ENCODE measurements around the gene COX7A2L. TPM values are rescaled to one million over a fixed set of nuclear protein-coding genes. Genes with fewer than 3 reads are reported as not detected.

COX7A2L gene
- total and polyA plus RNA-seq, 4 donors: 55.0 to 102 (median 77.0) TPM

- no peak for DNase-seq (ENCODE audit: low spot score)
- H3K27ac ChIP-seq (ENCODE audit: low read depth in 1 of 2, low read length in 2 of 2): no peak overlapping the region
- H3K9ac ChIP-seq (ENCODE audit: low read depth in 1 of 2, low read length in 2 of 2): no peak overlapping the region
- H3K4me1 ChIP-seq (ENCODE audit: control insufficient read depth in 4 of 4, insufficient read depth in 4 of 4, low read length in 3 of 4): no peaks in the 10 kb centered on the region
- WGBS: 96% methylated on average over 9 of the region's 9 CpGs
- no peaks in the 10 kb centered on the region for H3K9me3 ChIP-seq (ENCODE audit: control insufficient read depth in 4 of 4, low read length in 3 of 4)
- no peaks in the 10 kb centered on the region for H3K27me3 ChIP-seq (ENCODE audit: control insufficient read depth in 4 of 4, insufficient read depth in 4 of 4, low read length in 3 of 4)
- no peak overlapping the region for H3K4me3 ChIP-seq (ENCODE audit: low read depth in 1 of 3, low read length in 3 of 3)
- TF ChIP-seq NR2F2 (IDR thresholded peaks at IDR 0.05): no peak
- TF ChIP-seq TAF1 (conservative IDR thresholded peaks at IDR 0.05): no peak
- TF ChIP-seq ATF3 (IDR thresholded peaks at IDR 0.05): no peak
- TF ChIP-seq ZBTB33 (IDR thresholded peaks at IDR 0.05): no peak
- no peak for TF ChIP-seq RAD21 (IDR thresholded peaks at IDR 0.05)
- no peak for TF ChIP-seq MAX (IDR thresholded peaks at IDR 0.05)
- no peak for TF ChIP-seq FOXA1 (IDR thresholded peaks at IDR 0.05)
- no peak for TF ChIP-seq RXRA (IDR thresholded peaks at IDR 0.05)
- no peak for TF ChIP-seq JUND (IDR thresholded peaks at IDR 0.05)
- no peak for TF ChIP-seq HNF4G (IDR thresholded peaks at IDR 0.05)
- TF ChIP-seq SP1 (IDR thresholded peaks at IDR 0.05): no peak
- no peak for TF ChIP-seq CTCF (IDR thresholded peaks at IDR 0.05; ENCODE audit: low read depth, low read length, missing input control)
- no peak for TF ChIP-seq YY1 (IDR thresholded peaks at IDR 0.05)
- no peak for TF ChIP-seq EGR1 (IDR thresholded peaks at IDR 0.05; ENCODE audit: low read depth in 2 of 2)
- TF ChIP-seq GABPA (IDR thresholded peaks at IDR 0.05 in 1 of 2, conservative IDR thresholded peaks at IDR 0.05 in 1 of 2): no peak
- no peak for TF ChIP-seq HNF4A (conservative IDR thresholded peaks at IDR 0.05)
- TF ChIP-seq FOXA2 (IDR thresholded peaks at IDR 0.05): no peak
- no peaks in the 10 kb centered on the region for H3K36me3 ChIP-seq (ENCODE audit: control insufficient read depth in 4 of 4, insufficient read depth in 3 of 4, low read depth in 1 of 4, low read length in 3 of 4)
Observed at GRCh38 chr2:42378415-42378814, 17.4 kb upstream of the COX7A2L start.

GRCh38 chr2:42376758-42377157 is 15.7 kb upstream of the COX7A2L start:
- Histone ChIP-seq H3K27ac (ENCODE audit: low read depth in 1 of 2, low read length in 2 of 2) (no peak overlapping the region), H3K36me3 (ENCODE audit: control insufficient read depth in 4 of 4, insufficient read depth in 3 of 4, low read depth in 1 of 4, low read length in 3 of 4) (no peaks in the 10 kb centered on the region), H3K9ac (ENCODE audit: low read depth in 1 of 2, low read length in 2 of 2) (no peak overlapping the region), H3K9me3 (ENCODE audit: control insufficient read depth in 4 of 4, low read length in 3 of 4) (no peaks in the 10 kb centered on the region), H3K4me3 (ENCODE audit: low read depth in 1 of 3, low read length in 3 of 3) (no peak overlapping the region), H3K4me1 (ENCODE audit: control insufficient read depth in 4 of 4, insufficient read depth in 4 of 4, low read length in 3 of 4) (no peaks in the 10 kb centered on the region), H3K27me3 (ENCODE audit: control insufficient read depth in 4 of 4, insufficient read depth in 4 of 4, low read length in 3 of 4) (no peaks in the 10 kb centered on the region)
- no peak for DNase-seq (ENCODE audit: low spot score)
- 85% methylated on average over 7 of the region's 7 CpGs for WGBS
- TF ChIP-seq GABPA (IDR thresholded peaks at IDR 0.05 in 1 of 2, conservative IDR thresholded peaks at IDR 0.05 in 1 of 2): no peak
- no peak for TF ChIP-seq SP1 (IDR thresholded peaks at IDR 0.05)
- no peak for TF ChIP-seq HNF4A (conservative IDR thresholded peaks at IDR 0.05)
- TF ChIP-seq RAD21 (IDR thresholded peaks at IDR 0.05): no peak
- no peak for TF ChIP-seq MAX (IDR thresholded peaks at IDR 0.05)
